ENCODE data around the gene CALHM4.

- TF ChIP-seq CTCF (IDR thresholded peaks at IDR 0.05; ENCODE audit: extremely low read depth in 1 of 2, insufficient read depth in 1 of 2, low read depth in 1 of 2, low read length in 2 of 2) (no peak), POLR2A (IDR thresholded peaks at IDR 0.05; ENCODE audit: low read depth, low read length) (no peak)
These were observed 41.7 kb downstream of the CALHM4 start for GRCh38 chr6:116595247-116595646.

Measured in endothelial cell of umbilical vein (primary cell).